T47D (cell line): ENCODE results near the gene TTC19.

Experiments used
- DNase-seq, 2 experiments: peaks; one replicate each; pipeline versions ENCODE4 v3.0.0 to v3.0.0-alpha.2; 2011 to 2012; ENCODE audit warnings: low read depth in 1 of 2, low spot score in 1 of 2
- JUND ChIP-seq: IDR thresholded peaks from 2 replicates; pipeline ENCODE4 v1.6.1; 2012; ENCODE audit warnings: low read depth
- in situ Hi-C: cut with HindIII; loops from 2 replicates; pipeline ENCODE4 v1.10.0; 2016; ENCODE audit warnings: low sequenced_read_pairs, low pct_unique_long_range_greater_than_20kb

Gene TTC19

GRCh38 chr17:16061631-16062030 is 62.0 kb downstream of the TTC19 start:
- in situ Hi-C loops, result no loop called here
- DNase-seq, result no peak
- TF ChIP-seq JUND, result no peak

GRCh38 chr17:16066125-16066524 is 66.5 kb downstream of the TTC19 start:
- no peak for DNase-seq
- TF ChIP-seq JUND, result no peak
- in situ Hi-C loops, result no loop called here

GRCh38 chr17:16068323-16068722 is 68.7 kb downstream of the TTC19 start:
- TF ChIP-seq JUND, result no peak
- in situ Hi-C loops, result no loop called here
- no peak for DNase-seq

GRCh38 chr17:16072031-16072430 is 72.4 kb downstream of the TTC19 start:
- in situ Hi-C loops, result no loop called here
- TF ChIP-seq JUND, result no peak
- no peak for DNase-seq

GRCh38 chr17:16073845-16074244 is 74.2 kb downstream of the TTC19 start:
- in situ Hi-C loops, result no loop called here
- no peak for DNase-seq
- no peak for TF ChIP-seq JUND

GRCh38 chr17:16074423-16074822 is 74.8 kb downstream of the TTC19 start:
- in situ Hi-C loops, result no loop called here
- TF ChIP-seq JUND, result no peak
- no peak for DNase-seq

GRCh38 chr17:16075949-16076348 is 76.3 kb downstream of the TTC19 start:
- no peak for TF ChIP-seq JUND
- no peak for DNase-seq
- in situ Hi-C loops, result no loop called here
